ENCODE results near the gene RPL7A. TPM values are rescaled to one million over a fixed set of nuclear protein-coding genes. Genes with fewer than 3 reads are reported as not detected.

RPL7A gene
- total RNA-seq, result 2,205 and 2,513 TPM in 2 replicates

GRCh38 chr9:133347985-133348717 is at the start of gene RPL7A, which contains the start of gene MED22:
TSS of gene RPL7A (plus strand) at chr9:133348218. CDS start at chr9:133348244, 26 bp downstream.
TSS of gene MED22 (minus strand) at chr9:133348131. CDS start at chr9:133346662, 1,469 bp downstream.

GRCh38 chr9:133335924-133336811 is 11.8 kb upstream of the RPL7A start, which contains the start of gene SURF6:
TSS of gene SURF6 (minus strand) at chr9:133336188. CDS start at chr9:133336132, 56 bp downstream.

GRCh38 chr9:133356391-133357091 is 8.5 kb downstream of the RPL7A start, which contains the start of the genes SURF1 and SURF2:
TSS of gene SURF1 (minus strand) at chr9:133356487. CDS start at chr9:133356453, 34 bp downstream.
TSS of gene SURF2 (plus strand) at chr9:133356550. CDS start at chr9:133356593, 43 bp downstream.

GRCh38 chr9:133375724-133376654 is 28.0 kb downstream of the RPL7A start, which contains the start of the genes STKLD1 and SURF4:
TSS of gene STKLD1 (plus strand) at chr9:133376366. CDS start at chr9:133376474, 108 bp downstream.
TSS of gene SURF4 (minus strand) at chr9:133376060. CDS start at chr9:133375969, 91 bp downstream.

Other genes with a start within 250 kb of the RPL7A start
- 19.3 and 22.0 TPM in 2 replicates for gene RALGDS, start 227.0 kb upstream of the RPL7A start, total RNA-seq
- gene GBGT1, start 184.3 kb upstream of the RPL7A start, total RNA-seq, result 3.1 and 3.2 TPM in 2 replicates
- gene OBP2B, start 139.0 kb upstream of the RPL7A start, total RNA-seq, result not detected in 2 replicates
- under 0.01 TPM in 1 of 2 replicates, not detected in the other for gene ABO, start 73.0 kb upstream of the RPL7A start, total RNA-seq
- gene SURF6, start 12.0 kb upstream of the RPL7A start, total RNA-seq, result 12.3 and 13.5 TPM in 2 replicates
- gene MED22, start 87 bp upstream of the RPL7A start, total RNA-seq, result 21.7 and 22.0 TPM in 2 replicates
- 21.5 and 25.6 TPM in 2 replicates for gene SURF1, start 8.3 kb downstream of the RPL7A start, total RNA-seq
- gene SURF2, start 8.3 kb downstream of the RPL7A start, total RNA-seq, result 9.2 and 19.3 TPM in 2 replicates
- 547 and 670 TPM in 2 replicates for gene SURF4, start 27.8 kb downstream of the RPL7A start, total RNA-seq
- gene STKLD1, start 28.1 kb downstream of the RPL7A start, total RNA-seq, result 0.77 and 1.1 TPM in 2 replicates
- 15.9 and 17.6 TPM in 2 replicates for gene REXO4, start 69.8 kb downstream of the RPL7A start, total RNA-seq
- gene ADAMTS13, start 74.1 kb downstream of the RPL7A start, total RNA-seq, result 0.77 and 2.7 TPM in 2 replicates
- gene CACFD1, start 111.8 kb downstream of the RPL7A start, total RNA-seq, result 4.0 and 9.4 TPM in 2 replicates
- 16.2 and 17.4 TPM in 2 replicates for gene SLC2A6, start 130.9 kb downstream of the RPL7A start, total RNA-seq
- gene MYMK, start 176.7 kb downstream of the RPL7A start, total RNA-seq, result not detected in 2 replicates
- gene ADAMTSL2, start 186.5 kb downstream of the RPL7A start, total RNA-seq, result not detected in 2 replicates